Activated CD4-positive, alpha-beta T cell treated with anti-CD3 and anti-CD28 coated beads, Interleukin-2, amount 10 ng/mL, durations not matched to agents 24 days and 14 days (primary cell): ENCODE measurements around the gene SMTNL2. TPM values are rescaled to one million over a fixed set of nuclear protein-coding genes. Genes with fewer than 3 reads are reported as not detected.

ENCODE experiments used
- DNase-seq: peaks from one replicate; pipeline ENCODE4 v3.0.0; 2022
- H3K27ac Mint-ChIP-seq: one replicate; pipeline ENCODE4 v1.8.0; 2022; ENCODE audit warnings: mild to moderate bottlenecking, mixed read lengths
- H3K27me3 Mint-ChIP-seq: one replicate; pipeline ENCODE4 v1.8.0; 2022; ENCODE audit warnings: mixed read lengths
- H3K36me3 Mint-ChIP-seq: one replicate; pipeline ENCODE4 v1.8.0; 2022; ENCODE audit warnings: low read depth, mild to moderate bottlenecking, mixed read lengths
- H3K4me1 Mint-ChIP-seq: one replicate; pipeline ENCODE4 v1.8.0; 2021; ENCODE audit warnings: mixed read lengths
- H3K4me3 Mint-ChIP-seq: one replicate; pipeline ENCODE4 v1.8.0; 2022; ENCODE audit warnings: mild to moderate bottlenecking, moderate library complexity, mixed read lengths
- H3K9me3 Mint-ChIP-seq: one replicate; pipeline ENCODE4 v1.8.0; 2021; ENCODE audit warnings: mixed read lengths
- intact Hi-C: fragments of 100-400 bp; cut with micrococcal nuclease; formaldehyde crosslinking; loops from one replicate; pipeline ENCODE4 v1.15.1; 2023
- total RNA-seq: library from RNA; stranded (reverse); gene quantifications from 2 replicates; pipeline ENCODE4 v1.2.3, GENCODE V29; 2022

SMTNL2 gene
- total RNA-seq, 1 donor from 2014 or later = not detected

GRCh38 chr17:4560837-4561256, 23.5 kb upstream of the SMTNL2 start:
- no peaks in the 10 kb centered on the region for H3K27me3 Mint-ChIP-seq
- no peaks in the 10 kb centered on the region for H3K9me3 Mint-ChIP-seq
- peaks cover 41% of the 10 kb centered on the region for H3K4me1 Mint-ChIP-seq
- DNase-seq = no peak
- H3K27ac Mint-ChIP-seq = no peak overlapping the region
- H3K4me3 Mint-ChIP-seq = no peak overlapping the region
- H3K36me3 Mint-ChIP-seq = no peaks in the 10 kb centered on the region
- intact Hi-C loops = loop anchor here (5.0 kb wide), 1 partner anchor 76 kb away; no protein-coding TSS in a partner anchor

GRCh38 chr17:4562015-4562969, 22.0 kb upstream of the SMTNL2 start:
- DNase-seq = peak; percentile 61
- H3K4me1 Mint-ChIP-seq = peaks cover 40% of the 10 kb centered on the region
- peak overlapping the region; percentile 89 for H3K27ac Mint-ChIP-seq
- intact Hi-C loops = loop anchor here (5.0 kb wide), 1 partner anchor 75 kb away; no protein-coding TSS in a partner anchor
- peak overlapping the region; percentile 56 for H3K4me3 Mint-ChIP-seq
- H3K9me3 Mint-ChIP-seq = no peaks in the 10 kb centered on the region
- H3K36me3 Mint-ChIP-seq = no peaks in the 10 kb centered on the region
- peaks cover 2% of the 10 kb centered on the region for H3K27me3 Mint-ChIP-seq

- peaks cover 10% of the 10 kb centered on the region for H3K27me3 Mint-ChIP-seq
Observed at GRCh38 chr17:4565209-4566141, 18.9 kb upstream of the SMTNL2 start.

GRCh38 chr17:4566785-4567184, 17.5 kb upstream of the SMTNL2 start:
- Mint-ChIP-seq H3K4me1 (peaks cover 38% of the 10 kb centered on the region), H3K36me3 (no peaks in the 10 kb centered on the region), H3K9me3 (no peaks in the 10 kb centered on the region), H3K27me3 (peaks cover 14% of the 10 kb centered on the region), H3K4me3 (no peak overlapping the region), H3K27ac (no peak overlapping the region)
- peak; percentile 85 for DNase-seq
- intact Hi-C loops = loop anchor here (1.0 to 5.0 kb wide), 3 partner anchors 60 to 336 kb away; partner anchors contain the start of gene CHRNE

More at GRCh38 chr17:4565209-4566141, 18.9 kb upstream of the SMTNL2 start:
- DNase-seq = peak; percentile 87
- intact Hi-C loops = loop anchor here (1.0 to 5.0 kb wide), 3 partner anchors 61 to 337 kb away; partner anchors contain the start of gene CHRNE
- Mint-ChIP-seq H3K4me3 (peak overlapping the region; percentile 48), H3K27ac (peak overlapping the region; percentile 53), H3K4me1 (peaks cover 42% of the 10 kb centered on the region), H3K9me3 (no peaks in the 10 kb centered on the region), H3K36me3 (no peaks in the 10 kb centered on the region)

GRCh38 chr17:4569591-4569990, 14.7 kb upstream of the SMTNL2 start:
- H3K4me1 Mint-ChIP-seq = peaks cover 32% of the 10 kb centered on the region
- intact Hi-C loops = loop anchor here (5.0 kb wide), 1 partner anchor 333 kb away; the partner anchor contains the start of gene CHRNE
- no peak overlapping the region for H3K27ac Mint-ChIP-seq
- no peaks in the 10 kb centered on the region for H3K36me3 Mint-ChIP-seq
- no peak overlapping the region for H3K4me3 Mint-ChIP-seq
- H3K27me3 Mint-ChIP-seq = peaks cover 25% of the 10 kb centered on the region
- DNase-seq = no peak
- H3K9me3 Mint-ChIP-seq = no peaks in the 10 kb centered on the region

- no peaks in the 10 kb centered on the region for H3K9me3 Mint-ChIP-seq
- H3K4me3 Mint-ChIP-seq = no peak overlapping the region
- intact Hi-C loops = no loop called here
- no peak for DNase-seq
- H3K36me3 Mint-ChIP-seq = no peaks in the 10 kb centered on the region
- H3K27me3 Mint-ChIP-seq = peaks cover 26% of the 10 kb centered on the region
- no peak overlapping the region for H3K27ac Mint-ChIP-seq
- H3K4me1 Mint-ChIP-seq = peaks cover 22% of the 10 kb centered on the region
Observed at GRCh38 chr17:4572131-4572530, 12.2 kb upstream of the SMTNL2 start.

GRCh38 chr17:4573115-4573514, 11.2 kb upstream of the SMTNL2 start:
- intact Hi-C loops = loop anchor here (1.0 kb wide), 1 partner anchor 10 kb away; no protein-coding TSS in a partner anchor
- H3K27me3 Mint-ChIP-seq = peaks cover 26% of the 10 kb centered on the region
- H3K27ac Mint-ChIP-seq = peak overlapping the region; percentile 50
- no peaks in the 10 kb centered on the region for H3K36me3 Mint-ChIP-seq
- no peak overlapping the region for H3K4me3 Mint-ChIP-seq
- DNase-seq = no peak
- H3K4me1 Mint-ChIP-seq = peaks cover 22% of the 10 kb centered on the region
- H3K9me3 Mint-ChIP-seq = no peaks in the 10 kb centered on the region

GRCh38 chr17:4573669-4574068, 10.7 kb upstream of the SMTNL2 start:
- Mint-ChIP-seq H3K9me3 (no peaks in the 10 kb centered on the region), H3K27me3 (peaks cover 26% of the 10 kb centered on the region), H3K27ac (peak overlapping the region; percentile 50), H3K4me3 (no peak overlapping the region), H3K4me1 (peaks cover 22% of the 10 kb centered on the region), H3K36me3 (no peaks in the 10 kb centered on the region)
- intact Hi-C loops = loop anchor here (1.0 kb wide), 1 partner anchor 10 kb away; no protein-coding TSS in a partner anchor
- peak; percentile 86 for DNase-seq

- Mint-ChIP-seq H3K4me1 (peaks cover 22% of the 10 kb centered on the region), H3K4me3 (no peak overlapping the region), H3K9me3 (no peaks in the 10 kb centered on the region), H3K36me3 (no peaks in the 10 kb centered on the region), H3K27ac (no peak overlapping the region), H3K27me3 (peaks cover 23% of the 10 kb centered on the region)
- intact Hi-C loops = no loop called here
- DNase-seq = no peak
Observed at GRCh38 chr17:4574448-4575045, 9.8 kb upstream of the SMTNL2 start.

GRCh38 chr17:4576161-4576558, 8.2 kb upstream of the SMTNL2 start:
- Mint-ChIP-seq H3K4me3 (no peak overlapping the region), H3K36me3 (no peaks in the 10 kb centered on the region), H3K4me1 (peaks cover 18% of the 10 kb centered on the region), H3K9me3 (no peaks in the 10 kb centered on the region), H3K27me3 (peaks cover 21% of the 10 kb centered on the region), H3K27ac (no peak overlapping the region)
- no peak for DNase-seq
- intact Hi-C loops = no loop called here

GRCh38 chr17:4576729-4577322, 7.5 kb upstream of the SMTNL2 start:
- H3K27me3 Mint-ChIP-seq = peaks cover 22% of the 10 kb centered on the region
- intact Hi-C loops = no loop called here

GRCh38 chr17:4577386-4577993, 6.8 kb upstream of the SMTNL2 start:
- H3K4me3 Mint-ChIP-seq = no peak overlapping the region
- no peaks in the 10 kb centered on the region for H3K9me3 Mint-ChIP-seq
- H3K36me3 Mint-ChIP-seq = no peaks in the 10 kb centered on the region
- no peak for DNase-seq
- H3K27me3 Mint-ChIP-seq = peaks cover 23% of the 10 kb centered on the region
- peaks cover 16% of the 10 kb centered on the region for H3K4me1 Mint-ChIP-seq
- H3K27ac Mint-ChIP-seq = no peak overlapping the region
- intact Hi-C loops = no loop called here

More at GRCh38 chr17:4576729-4577322, 7.5 kb upstream of the SMTNL2 start:
- H3K27ac Mint-ChIP-seq = no peak overlapping the region
- H3K36me3 Mint-ChIP-seq = no peaks in the 10 kb centered on the region
- no peak for DNase-seq
- no peak overlapping the region for H3K4me3 Mint-ChIP-seq
- peaks cover 16% of the 10 kb centered on the region for H3K4me1 Mint-ChIP-seq
- H3K9me3 Mint-ChIP-seq = no peaks in the 10 kb centered on the region
